ENCODE results near the gene CLCNKB. TPM values are rescaled to one million over a fixed set of nuclear protein-coding genes. Genes with fewer than 3 reads are reported as not detected.

CLCNKB gene
- total and polyA plus RNA-seq, 2 of the 13 experiments (the other 11 are each of a cell fraction or from before 2014, with no cell fraction given), result 0.04 TPM; not detected in 1

- TF ChIP-seq CSRNP2 (CRISPR knock-in tag; conservative IDR thresholded peaks at IDR 0.05; ENCODE audit: low read depth), result no peak
- TF ChIP-seq NR0B2 (CRISPR knock-in tag; IDR thresholded peaks at IDR 0.05), result no peak
- TF ChIP-seq ZMYM3 (CRISPR knock-in tag; IDR thresholded peaks at IDR 0.05), result peak; percentile 81; the same call in 1 of the 2 replicates
- no peak for TF ChIP-seq ZNF780A (CRISPR knock-in tag; IDR thresholded peaks at IDR 0.05)
- no peak for TF ChIP-seq ZSCAN21 (CRISPR knock-in tag; IDR thresholded peaks at IDR 0.05; ENCODE audit: borderline replicate concordance)
- TF ChIP-seq ZBTB4 (CRISPR knock-in tag; IDR thresholded peaks at IDR 0.05; ENCODE audit: borderline replicate concordance), result no peak
- no peak for TF ChIP-seq ZNF343 (CRISPR knock-in tag; IDR thresholded peaks at IDR 0.05)
- no peak for TF ChIP-seq PRDM4 (CRISPR knock-in tag; IDR thresholded peaks at IDR 0.05; ENCODE audit: borderline replicate concordance)
- TF ChIP-seq ZFY (CRISPR knock-in tag; IDR thresholded peaks at IDR 0.05), result no peak
- no peak for TF ChIP-seq GTF3A (CRISPR knock-in tag; conservative IDR thresholded peaks at IDR 0.05)
- TF ChIP-seq MXD3 (CRISPR knock-in tag; IDR thresholded peaks at IDR 0.05), result no peak
- no peak for TF ChIP-seq SIX1 (CRISPR knock-in tag; IDR thresholded peaks at IDR 0.05; ENCODE audit: borderline replicate concordance)
- no peak for TF ChIP-seq ZNF383 (CRISPR knock-in tag; IDR thresholded peaks at IDR 0.05; ENCODE audit: borderline replicate concordance)
- no peak for TF ChIP-seq HES4 (CRISPR knock-in tag; IDR thresholded peaks at IDR 0.05; ENCODE audit: borderline replicate concordance)
- no peak for TF ChIP-seq ZKSCAN8 (CRISPR knock-in tag; IDR thresholded peaks at IDR 0.05; ENCODE audit: borderline replicate concordance)
- TF ChIP-seq ZNF7 (CRISPR knock-in tag; IDR thresholded peaks at IDR 0.05), result no peak
- no peak for TF ChIP-seq KDM1A (CRISPR knock-in tag; IDR thresholded peaks at IDR 0.05)
- TF ChIP-seq HDAC1 (CRISPR knock-in tag; IDR thresholded peaks at IDR 0.05), result peak; percentile 28; the same call in 1 of the 2 replicates
- no peak for TF ChIP-seq ZNF577 (CRISPR knock-in tag; IDR thresholded peaks at IDR 0.05; ENCODE audit: borderline replicate concordance, low read depth)
- TF ChIP-seq GATAD2A (CRISPR knock-in tag; IDR thresholded peaks at IDR 0.05), result no peak
- TF ChIP-seq FOXO1 (CRISPR knock-in tag; IDR thresholded peaks at IDR 0.05), result no peak
Measured at GRCh38 chr1:16067127-16067768, 23.7 kb downstream of the CLCNKB start (continued).

Measured in HepG2 (cell line).